Neural progenitor cell (in vitro differentiated cells): ENCODE data around the gene CDK10. TPM values are rescaled to one million over a fixed set of nuclear protein-coding genes. Genes with fewer than 3 reads are reported as not detected.

ENCODE experiments used
- DNase-seq: peaks from one replicate; pipeline ENCODE4 v3.0.0-alpha.2; 2016; ENCODE audit warnings: low spot score
- H2AFZ ChIP-seq: fragments of 200-600 bp; sonication (generic); replicated peaks from 2 replicates; pipeline ENCODE4 v1.6.1; 2016; ENCODE audit warnings: antibody characterized with exemption
- H3F3A ChIP-seq: fragments of 200-600 bp; sonication (generic); 2 replicates; pipeline ENCODE4 v1.6.1; 2016; ENCODE audit warnings: antibody characterized with exemption, low read depth
- H3K27ac ChIP-seq: fragments of 200-600 bp; sonication (generic); 2 replicates; pipeline ENCODE4 v1.5.1; 2016; ENCODE audit warnings: mild to moderate bottlenecking
- H3K27me3 ChIP-seq: fragments of 200-600 bp; sonication (generic); 2 replicates; pipeline ENCODE4 v1.6.1; 2016; ENCODE audit warnings: mild to moderate bottlenecking, moderate library complexity
- H3K36me3 ChIP-seq: fragments of 200-600 bp; sonication (generic); 2 replicates; pipeline ENCODE4 v1.5.1; 2016
- H3K4me1 ChIP-seq: fragments of 200-600 bp; sonication (generic); 2 replicates; pipeline ENCODE4 v1.6.1; 2016; ENCODE audit warnings: mixed run types
- H3K4me2 ChIP-seq: fragments of 200-600 bp; sonication (generic); 2 replicates; pipeline ENCODE4 v1.6.1; 2016
- H3K4me3 ChIP-seq: fragments of 200-600 bp; sonication (generic); 2 replicates; pipeline ENCODE4 v1.5.1; 2016
- H3K79me2 ChIP-seq: fragments of 200-600 bp; sonication (generic); 2 replicates; pipeline ENCODE4 v1.6.1; 2016; ENCODE audit warnings: low read depth
- H3K9ac ChIP-seq: fragments of 200-600 bp; sonication (generic); 2 replicates; pipeline ENCODE4 v1.6.1; 2016
- H3K9me3 ChIP-seq: fragments of 200-600 bp; sonication (generic); 2 replicates; pipeline ENCODE4 v1.5.1; 2016; ENCODE audit warnings: low read depth
- H4K20me1 ChIP-seq: fragments of 200-600 bp; sonication (generic); 2 replicates; pipeline ENCODE4 v1.6.1; 2016; ENCODE audit warnings: low read depth
- H3K27ac Mint-ChIP-seq: 3 replicates; pipeline ENCODE4 v1.8.0; 2021; ENCODE audit warnings: mixed read lengths
- H3K27me3 Mint-ChIP-seq: 2 replicates; pipeline ENCODE4 v1.8.0; 2022; ENCODE audit warnings: low read depth, mild to moderate bottlenecking, inconsistent platforms, moderate library complexity, mixed read lengths; ENCODE audit not compliant: insufficient read depth
- H3K36me3 Mint-ChIP-seq: 3 replicates; pipeline ENCODE4 v1.8.0; 2021; ENCODE audit warnings: mixed read lengths
- H3K4me1 Mint-ChIP-seq: 3 replicates; pipeline ENCODE4 v1.8.0; 2021; ENCODE audit warnings: mixed read lengths
- H3K4me3 Mint-ChIP-seq: 3 replicates; pipeline ENCODE4 v1.8.0; 2021; ENCODE audit warnings: mild to moderate bottlenecking, moderate library complexity, mixed read lengths
- H3K9me3 Mint-ChIP-seq: 3 replicates; pipeline ENCODE4 v1.8.0; 2020; ENCODE audit warnings: mixed read lengths
- EZH2 ChIP-seq: fragments of 200-600 bp; sonication (generic); IDR thresholded peaks from 2 replicates; pipeline ENCODE4 v1.6.1; 2017; ENCODE audit warnings: antibody characterized with exemption, mild to moderate bottlenecking, moderate library complexity
- EZH2phosphoT487 ChIP-seq: fragments of 200-600 bp; sonication (generic); IDR thresholded peaks from 2 replicates; pipeline ENCODE4 v1.6.1; 2017; ENCODE audit warnings: antibody characterized with exemption
- total RNA-seq: library from RNA; depleted of rRNA; stranded (reverse); fragments of >200 nt; gene quantifications from 2 replicates; pipeline ENCODE4 v1.2.3, GENCODE V29; 2015; ENCODE audit warnings: low replicate concordance
- TF ChIP-seq, protein P1 (sequence below): fragments of 200-600 bp; sonication (generic); IDR thresholded peaks from 2 replicates; pipeline ENCODE4 v1.5.1; 2017; ENCODE audit warnings: antibody characterized with exemption, mild to moderate bottlenecking

Gene CDK10
- total RNA-seq, 1 donor from 2014 or later: 75.6 TPM

DNA sequence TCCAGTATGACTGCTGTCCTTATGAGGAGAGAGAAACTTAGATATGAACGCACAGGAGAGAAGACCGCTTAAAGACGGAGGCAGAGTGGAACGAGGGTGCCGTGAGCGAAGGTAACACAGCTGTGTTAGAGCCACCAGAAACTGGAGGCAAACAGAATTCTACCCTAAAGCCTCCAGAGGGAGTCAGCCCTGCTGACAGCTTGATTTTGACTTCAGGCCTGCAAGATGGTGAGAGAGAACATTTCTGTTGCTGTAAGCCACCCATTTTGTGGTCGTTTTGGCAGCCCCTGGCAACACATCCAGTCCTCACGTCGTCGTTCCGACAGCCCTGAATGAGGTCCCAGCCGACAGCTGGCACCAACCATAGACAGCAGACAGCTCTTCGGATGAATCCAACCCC lies 17.8 kb downstream of the CDK10 start:
- Histone ChIP-seq H3K27ac (no peak overlapping the region), H3K27me3 (peaks cover 34% of the 10 kb centered on the region), H3K4me1 (peaks cover 10% of the 10 kb centered on the region), H3F3A (peaks cover 31% of the 10 kb centered on the region), H3K79me2 (no peaks in the 10 kb centered on the region), H3K4me2 (no peak overlapping the region), H3K9ac (no peak overlapping the region), H3K4me3 (no peak overlapping the region), H3K9me3 (no peaks in the 10 kb centered on the region), H4K20me1 (peaks cover 13% of the 10 kb centered on the region), H2AFZ (no peak overlapping the region), H3K36me3 (no peaks in the 10 kb centered on the region)
- H3K4me1 Mint-ChIP-seq: peaks cover 18% of the 10 kb centered on the region
- peaks cover 11% of the 10 kb centered on the region for H3K27me3 Mint-ChIP-seq
- H3K27ac Mint-ChIP-seq: no peak overlapping the region
- peaks cover under 1% of the 10 kb centered on the region for H3K36me3 Mint-ChIP-seq
- no peak for TF ChIP-seq EZH2
- no peak for TF ChIP-seq EZH2phosphoT487
- TF ChIP-seq, protein P1, sequence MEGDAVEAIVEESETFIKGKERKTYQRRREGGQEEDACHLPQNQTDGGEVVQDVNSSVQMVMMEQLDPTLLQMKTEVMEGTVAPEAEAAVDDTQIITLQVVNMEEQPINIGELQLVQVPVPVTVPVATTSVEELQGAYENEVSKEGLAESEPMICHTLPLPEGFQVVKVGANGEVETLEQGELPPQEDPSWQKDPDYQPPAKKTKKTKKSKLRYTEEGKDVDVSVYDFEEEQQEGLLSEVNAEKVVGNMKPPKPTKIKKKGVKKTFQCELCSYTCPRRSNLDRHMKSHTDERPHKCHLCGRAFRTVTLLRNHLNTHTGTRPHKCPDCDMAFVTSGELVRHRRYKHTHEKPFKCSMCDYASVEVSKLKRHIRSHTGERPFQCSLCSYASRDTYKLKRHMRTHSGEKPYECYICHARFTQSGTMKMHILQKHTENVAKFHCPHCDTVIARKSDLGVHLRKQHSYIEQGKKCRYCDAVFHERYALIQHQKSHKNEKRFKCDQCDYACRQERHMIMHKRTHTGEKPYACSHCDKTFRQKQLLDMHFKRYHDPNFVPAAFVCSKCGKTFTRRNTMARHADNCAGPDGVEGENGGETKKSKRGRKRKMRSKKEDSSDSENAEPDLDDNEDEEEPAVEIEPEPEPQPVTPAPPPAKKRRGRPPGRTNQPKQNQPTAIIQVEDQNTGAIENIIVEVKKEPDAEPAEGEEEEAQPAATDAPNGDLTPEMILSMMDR: no peak
- no peak for DNase-seq
- no peak overlapping the region for H3K4me3 Mint-ChIP-seq
- no peaks in the 10 kb centered on the region for H3K9me3 Mint-ChIP-seq

DNA sequence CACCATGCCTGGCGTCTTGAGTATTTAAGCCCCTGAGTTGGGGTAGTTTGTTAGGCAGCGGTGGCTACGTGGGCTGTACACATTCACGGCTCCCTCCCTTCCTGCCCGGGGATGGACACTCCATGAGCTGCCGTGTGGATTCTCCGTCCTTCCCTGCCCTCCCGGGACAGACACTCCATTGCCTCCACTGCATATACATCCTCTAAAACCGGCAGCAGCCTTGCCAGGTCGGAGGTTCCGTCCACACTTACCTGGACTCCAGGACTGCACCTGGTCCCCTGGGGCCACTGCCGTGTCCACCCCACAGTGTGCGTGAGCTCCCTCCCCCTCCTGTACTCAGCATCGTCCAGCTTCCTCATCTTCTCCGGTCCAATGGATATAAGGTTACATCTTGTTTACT lies 18.5 kb downstream of the CDK10 start:
- Mint-ChIP-seq H3K27me3 (peaks cover 13% of the 10 kb centered on the region), H3K27ac (no peak overlapping the region), H3K9me3 (no peaks in the 10 kb centered on the region), H3K4me1 (peaks cover 17% of the 10 kb centered on the region), H3K36me3 (no peaks in the 10 kb centered on the region), H3K4me3 (no peak overlapping the region)
- no peak overlapping the region for H3K27ac ChIP-seq
- H3K36me3 ChIP-seq: no peaks in the 10 kb centered on the region
- no peak for DNase-seq
- H3K27me3 ChIP-seq: peaks cover 34% of the 10 kb centered on the region
- peaks cover 25% of the 10 kb centered on the region for H3F3A ChIP-seq
- no peak overlapping the region for H3K4me2 ChIP-seq
- H3K9ac ChIP-seq: no peak overlapping the region
- peaks cover 6% of the 10 kb centered on the region for H4K20me1 ChIP-seq
- no peak for TF ChIP-seq EZH2
- TF ChIP-seq, protein P1: no peak
- no peak for TF ChIP-seq EZH2phosphoT487
- H2AFZ ChIP-seq: no peak overlapping the region
- no peaks in the 10 kb centered on the region for H3K9me3 ChIP-seq
- peaks cover 13% of the 10 kb centered on the region for H3K4me1 ChIP-seq
- H3K79me2 ChIP-seq: no peaks in the 10 kb centered on the region
- no peak overlapping the region for H3K4me3 ChIP-seq

DNA sequence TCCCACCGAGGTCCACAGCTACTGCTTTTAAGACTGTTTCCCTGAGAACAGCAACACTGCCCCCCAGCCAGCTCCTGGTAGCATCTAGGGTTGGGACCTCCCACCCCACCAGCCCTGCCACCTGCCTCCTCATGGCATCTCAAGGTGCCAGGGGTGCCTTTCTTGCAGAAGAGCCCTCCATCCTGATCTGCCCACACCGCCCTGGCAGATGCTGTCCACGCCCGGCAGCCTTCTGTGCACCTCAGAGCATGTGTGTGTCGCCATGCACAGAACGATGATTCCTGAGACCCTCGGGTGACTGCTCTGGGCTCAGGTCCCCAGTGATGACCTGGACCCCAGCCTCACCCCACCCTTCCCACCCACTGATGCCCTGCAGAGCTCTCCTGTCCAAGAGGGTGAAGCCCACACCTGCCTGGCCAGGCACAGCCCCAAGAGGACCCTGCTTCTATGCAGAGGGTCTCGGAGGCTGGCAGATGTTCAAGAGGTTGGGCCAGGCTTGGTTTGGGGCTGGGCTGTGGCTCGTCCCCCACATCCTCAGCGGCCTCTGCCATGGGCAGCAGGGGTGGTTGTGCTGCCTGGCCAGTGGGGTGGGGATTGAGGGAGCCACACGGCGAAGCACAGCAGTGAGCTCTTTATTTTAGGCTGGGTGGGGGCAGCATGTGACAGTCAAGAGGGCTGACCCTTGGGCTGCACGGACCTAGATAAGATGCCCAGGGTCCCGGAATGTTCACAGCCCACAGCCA lies 20.2 kb downstream of the CDK10 start:
- no peak for DNase-seq
- Histone ChIP-seq H3F3A (peaks cover 18% of the 10 kb centered on the region), H4K20me1 (no peaks in the 10 kb centered on the region), H3K9ac (no peak overlapping the region), H3K27me3 (peaks cover 27% of the 10 kb centered on the region), H3K9me3 (no peaks in the 10 kb centered on the region), H3K4me1 (peaks cover 15% of the 10 kb centered on the region), H2AFZ (no peak overlapping the region), H3K27ac (no peak overlapping the region), H3K79me2 (no peaks in the 10 kb centered on the region), H3K4me3 (no peak overlapping the region), H3K36me3 (no peaks in the 10 kb centered on the region), H3K4me2 (no peak overlapping the region)
- H3K9me3 Mint-ChIP-seq: no peaks in the 10 kb centered on the region
- H3K36me3 Mint-ChIP-seq: peaks cover 3% of the 10 kb centered on the region
- H3K27me3 Mint-ChIP-seq: peaks cover 15% of the 10 kb centered on the region
- no peak overlapping the region for H3K4me3 Mint-ChIP-seq
- TF ChIP-seq EZH2 (no peak), EZH2phosphoT487 (no peak)
- TF ChIP-seq, protein P1: no peak
- H3K4me1 Mint-ChIP-seq: peaks cover 17% of the 10 kb centered on the region
- no peak overlapping the region for H3K27ac Mint-ChIP-seq
